SK-N-SH (cell line): ENCODE measurements around the gene NAGK. TPM values are rescaled to one million over a fixed set of nuclear protein-coding genes. Genes with fewer than 3 reads are reported as not detected.

Experiments used
- CTCF ChIA-PET: fragments of 300-600, 350-600 bp; formaldehyde crosslinking; extraction: SDS; loops from one replicate; lab custom pipeline; 2021; lab: Yijun Ruan, JAX
- POLR2A ChIA-PET: fragments of 350-600 bp; sonication (Branson Sonifier 250); formaldehyde crosslinking; extraction: SDS; loops from one replicate; lab custom pipeline; 2020; ENCODE audit warnings: antibody characterized with exemption, inconsistent platforms; lab: Yijun Ruan, JAX
- DNase-seq: peaks from one replicate; pipeline ENCODE4 v3.0.0; 2012
- H2AFZ ChIP-seq: fragments of 200-600 bp; sonication (generic); 2 replicates; pipeline ENCODE4 v1.8.1; 2016; ENCODE audit warnings: antibody characterized with exemption, mild to moderate bottlenecking, low read depth
- H3F3A ChIP-seq: fragments of 200-600 bp; sonication (generic); replicated peaks from 2 replicates; pipeline ENCODE3; 2016; ENCODE audit warnings: antibody characterized with exemption, mild to moderate bottlenecking; ENCODE audit not compliant: insufficient read depth
- H3K27ac ChIP-seq, 2 experiments: fragments of 200-500 bp in 1 of 2; fragments of 200-600 bp in 1 of 2; sonication (Bioruptor generic) in 1 of 2; sonication (generic), shearing (Covaris generic) in 1 of 2; 2 replicates each; pipeline versions ENCODE4 v1.5.1 to v1.6.1; 2014 to 2016; ENCODE audit warnings: low read depth in 2 of 2, inconsistent platforms in 1 of 2, low read length in 1 of 2, mild to moderate bottlenecking in 1 of 2, mixed read lengths in 1 of 2
- H3K27me3 ChIP-seq: fragments of 200-600 bp; sonication (generic), shearing (Covaris generic); 2 replicates; pipeline ENCODE4 v1.6.1; 2016; ENCODE audit warnings: mixed run types; ENCODE audit not compliant: insufficient read depth
- H3K36me3 ChIP-seq, 2 experiments: fragments of 200-500 bp in 1 of 2; fragments of 200-600 bp in 1 of 2; sonication (Bioruptor generic) in 1 of 2; sonication (generic) in 1 of 2; replicated peaks in 1 of 2; 2 replicates each; pipeline versions ENCODE3 to v1.5.1; 2014 to 2016; ENCODE audit warnings: low read length in 1 of 2, mild to moderate bottlenecking in 1 of 2; ENCODE audit not compliant: insufficient read depth in 2 of 2, control insufficient read depth in 1 of 2
- H3K4me1 ChIP-seq, 2 experiments: fragments of 200-500 bp in 1 of 2; fragments of 200-600 bp in 1 of 2; sonication (Bioruptor generic) in 1 of 2; sonication (generic), shearing (Covaris generic) in 1 of 2; 2 replicates each; pipeline versions ENCODE4 v1.5.1 to v1.6.1; 2014 to 2016; ENCODE audit warnings: low read depth in 1 of 2, low read length in 1 of 2, mixed run types in 1 of 2; ENCODE audit not compliant: insufficient read depth in 2 of 2, control insufficient read depth in 1 of 2
- H3K4me2 ChIP-seq: fragments of 200-600 bp; sonication (generic), shearing (Covaris generic); 2 replicates; pipeline ENCODE4 v1.6.1; 2017; ENCODE audit warnings: mixed run types
- H3K4me3 ChIP-seq, 2 experiments: fragments of 200-500 bp in 1 of 2; fragments of 200-600 bp in 1 of 2; sonication (Bioruptor generic) in 1 of 2; sonication (generic), shearing (Covaris generic) in 1 of 2; 2 replicates each; pipeline versions ENCODE4 v1.5.1 to v1.8.1; 2014 to 2016; ENCODE audit warnings: low read depth in 2 of 2, inconsistent platforms in 1 of 2, low read length in 1 of 2, mild to moderate bottlenecking in 1 of 2, mixed read lengths in 1 of 2, moderate library complexity in 1 of 2
- H3K79me2 ChIP-seq: fragments of 200-600 bp; sonication (generic); 2 replicates; pipeline ENCODE4 v1.8.1; 2017; ENCODE audit warnings: mild to moderate bottlenecking; ENCODE audit not compliant: insufficient read depth
- H3K9ac ChIP-seq: fragments of 200-600 bp; sonication (generic); 2 replicates; pipeline ENCODE4 v1.6.1; 2017; ENCODE audit warnings: mixed run types
- H3K9me2 ChIP-seq: fragments of 200-600 bp; sonication (generic); 2 replicates; pipeline ENCODE4 v1.6.1; 2017; ENCODE audit warnings: mixed run types
- H3K9me3 ChIP-seq: fragments of 200-600 bp; sonication (generic); 2 replicates; pipeline ENCODE4 v1.6.1; 2017; ENCODE audit warnings: mixed run types, mild to moderate bottlenecking, moderate library complexity
- H4K20me1 ChIP-seq: fragments of 200-600 bp; sonication (generic); 2 replicates; pipeline ENCODE4 v1.6.1; 2017; ENCODE audit warnings: mild to moderate bottlenecking, mixed run types; ENCODE audit not compliant: insufficient read depth
- EZH2phosphoT487 ChIP-seq: fragments of 200-600 bp; sonication (generic); IDR thresholded peaks from 2 replicates; pipeline ENCODE4 v1.6.1; 2017; ENCODE audit warnings: low read depth, mixed run types, mild to moderate bottlenecking, antibody characterized with exemption, moderate library complexity, borderline replicate concordance
- FOSL2 ChIP-seq: IDR thresholded peaks from 2 replicates; pipeline ENCODE4 v1.4.0; 2012; ENCODE audit warnings: low read depth, mild to moderate bottlenecking, moderate library complexity, borderline replicate concordance
- GABPA ChIP-seq: IDR thresholded peaks from 2 replicates; pipeline ENCODE4 v1.4.0; 2012; ENCODE audit warnings: low read depth, mild to moderate bottlenecking
- JUND ChIP-seq: IDR thresholded peaks from 2 replicates; pipeline ENCODE4 v1.4.0; 2012
- MEF2A ChIP-seq: IDR thresholded peaks from 2 replicates; pipeline ENCODE4 v1.4.0; 2012; ENCODE audit warnings: low read depth, borderline replicate concordance
- NRF1 ChIP-seq: IDR thresholded peaks from 2 replicates; pipeline ENCODE4 v1.6.1; 2012; ENCODE audit warnings: low read depth, mild to moderate bottlenecking, low read length
- REST ChIP-seq: IDR thresholded peaks from 2 replicates; pipeline ENCODE4 v1.6.1; 2012; ENCODE audit warnings: mild to moderate bottlenecking, low read depth, low read length, moderate library complexity
- RFX5 ChIP-seq: IDR thresholded peaks from 2 replicates; pipeline ENCODE4 v1.6.1; 2012; ENCODE audit warnings: mild to moderate bottlenecking, improper control_type of control experiment, low read length
- RXRA ChIP-seq: IDR thresholded peaks from 2 replicates; pipeline ENCODE4 v1.4.0; 2012; ENCODE audit warnings: low read depth, mild to moderate bottlenecking, borderline replicate concordance
- TAF1 ChIP-seq: IDR thresholded peaks from 2 replicates; pipeline ENCODE4 v1.6.1; 2012; ENCODE audit warnings: low read depth, mild to moderate bottlenecking, low read length, moderate library complexity, borderline replicate concordance
- ZBTB33 ChIP-seq: IDR thresholded peaks from 2 replicates; pipeline ENCODE4 v1.4.0; 2012; ENCODE audit warnings: low read depth, borderline replicate concordance
- WGBS: methylation state at CpG from one replicate; pipeline ENCODE4 v1.1.6; 2017; ENCODE audit warnings: low lambda C conversion rate; 5-methylcytosine and 5-hydroxymethylcytosine counted together
- polyA plus RNA-seq, 3 experiments: library from polyadenylated mRNA; depleted of rRNA; stranded (reverse); fragments of >200 nt; gene quantifications; 2 replicates each; pipeline ENCODE4 v1.2.3, GENCODE V29; 2012
- TF ChIP-seq, protein P1 (sequence below): fragments of 150-350 bp; IDR thresholded peaks from 2 replicates; pipeline ENCODE4 v1.6.1; 2016; ENCODE audit warnings: mild to moderate bottlenecking, low read depth, low read length
- TF ChIP-seq, protein P2 (sequence below): fragments of 200-600 bp; sonication (generic); IDR thresholded peaks from 2 replicates; pipeline ENCODE4 v1.6.1; 2017; ENCODE audit warnings: antibody characterized with exemption, mild to moderate bottlenecking, moderate library complexity
- TF ChIP-seq, protein P3 (sequence below): fragments of 150-350 bp; IDR thresholded peaks from 2 replicates; pipeline ENCODE4 v1.6.1; 2017; ENCODE audit warnings: antibody characterized with exemption, low read length, low read depth, borderline replicate concordance

Gene NAGK
- polyA plus RNA-seq, 1 of the 3 experiments (the other 2 are of a cell fraction), result 83.6 TPM

DNA sequence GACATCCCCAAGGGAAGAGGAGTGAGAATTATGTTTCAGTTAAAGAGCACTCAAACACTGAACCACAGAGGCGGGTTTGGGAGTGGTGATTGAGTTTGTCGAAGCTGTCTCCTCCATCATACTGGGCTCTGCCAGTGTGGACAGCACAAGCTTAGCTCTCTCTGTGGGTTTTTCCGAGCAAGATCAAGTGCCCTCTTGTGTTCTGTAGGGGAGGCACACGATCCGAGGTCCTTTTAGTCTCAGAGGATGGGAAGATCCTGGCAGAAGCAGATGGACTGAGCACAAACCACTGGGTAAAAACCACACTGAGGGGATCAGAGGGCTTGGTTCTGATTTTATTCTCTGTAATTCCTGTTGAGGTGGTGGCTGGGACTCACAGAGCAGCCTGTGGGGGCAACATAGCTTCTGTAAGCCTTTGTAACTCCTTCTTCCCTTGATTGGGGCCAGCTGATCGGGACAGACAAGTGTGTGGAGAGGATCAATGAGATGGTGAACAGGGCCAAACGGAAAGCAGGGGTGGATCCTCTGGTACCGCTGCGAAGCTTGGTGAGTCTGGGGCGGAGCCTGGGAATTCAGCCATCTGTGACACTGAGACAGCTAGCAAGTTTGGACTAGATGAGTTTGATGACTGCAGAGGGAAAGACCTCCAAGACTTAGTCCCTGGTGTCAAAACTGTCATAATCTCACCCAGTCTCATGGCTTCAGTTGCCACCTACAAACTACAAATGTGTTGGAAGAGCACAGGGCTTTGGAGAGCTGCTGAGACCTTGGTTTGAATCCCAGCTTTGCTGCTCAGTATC lies 2.0 kb downstream of the NAGK start:
- no peaks in the 10 kb centered on the region for H3K27me3 ChIP-seq
- H2AFZ ChIP-seq, result no peak overlapping the region
- H4K20me1 ChIP-seq, result no peaks in the 10 kb centered on the region
- H3K9me3 ChIP-seq, result no peaks in the 10 kb centered on the region
- H3K9ac ChIP-seq, result no peak overlapping the region
- H3K4me1 ChIP-seq, result peaks cover 5 to 18% of the 10 kb centered on the region in 2 experiments; a peak in 3 of 4 replicates
- WGBS, result 86% methylated on average over 10 of the region's 10 CpGs
- no peak overlapping the region for H3K27ac ChIP-seq
- peak overlapping the region; percentile 94; the same call in 1 of the 2 replicates for H3K4me2 ChIP-seq
- ChIA-PET POLR2A (no interaction called here), CTCF (interaction anchor here (1.1 to 1.2 kb wide), 2 partner anchors 86 to 124 kb away, joined by 3 to 4 read pairs; no protein-coding TSS in a partner anchor)
- H3K9me2 ChIP-seq, result no peaks in the 10 kb centered on the region
- H3K79me2 ChIP-seq, result peaks cover 42% of the 10 kb centered on the region
- H3K36me3 ChIP-seq, result peaks cover 20 to 35% of the 10 kb centered on the region in 2 experiments
- peak overlapping the region in 1 of 2 experiments; percentile 21; a peak in 1 of 4 replicates for H3K4me3 ChIP-seq
- TF ChIP-seq, protein P1, sequence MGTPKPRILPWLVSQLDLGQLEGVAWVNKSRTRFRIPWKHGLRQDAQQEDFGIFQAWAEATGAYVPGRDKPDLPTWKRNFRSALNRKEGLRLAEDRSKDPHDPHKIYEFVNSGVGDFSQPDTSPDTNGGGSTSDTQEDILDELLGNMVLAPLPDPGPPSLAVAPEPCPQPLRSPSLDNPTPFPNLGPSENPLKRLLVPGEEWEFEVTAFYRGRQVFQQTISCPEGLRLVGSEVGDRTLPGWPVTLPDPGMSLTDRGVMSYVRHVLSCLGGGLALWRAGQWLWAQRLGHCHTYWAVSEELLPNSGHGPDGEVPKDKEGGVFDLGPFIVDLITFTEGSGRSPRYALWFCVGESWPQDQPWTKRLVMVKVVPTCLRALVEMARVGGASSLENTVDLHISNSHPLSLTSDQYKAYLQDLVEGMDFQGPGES, result no peak
- TF ChIP-seq, protein P2, sequence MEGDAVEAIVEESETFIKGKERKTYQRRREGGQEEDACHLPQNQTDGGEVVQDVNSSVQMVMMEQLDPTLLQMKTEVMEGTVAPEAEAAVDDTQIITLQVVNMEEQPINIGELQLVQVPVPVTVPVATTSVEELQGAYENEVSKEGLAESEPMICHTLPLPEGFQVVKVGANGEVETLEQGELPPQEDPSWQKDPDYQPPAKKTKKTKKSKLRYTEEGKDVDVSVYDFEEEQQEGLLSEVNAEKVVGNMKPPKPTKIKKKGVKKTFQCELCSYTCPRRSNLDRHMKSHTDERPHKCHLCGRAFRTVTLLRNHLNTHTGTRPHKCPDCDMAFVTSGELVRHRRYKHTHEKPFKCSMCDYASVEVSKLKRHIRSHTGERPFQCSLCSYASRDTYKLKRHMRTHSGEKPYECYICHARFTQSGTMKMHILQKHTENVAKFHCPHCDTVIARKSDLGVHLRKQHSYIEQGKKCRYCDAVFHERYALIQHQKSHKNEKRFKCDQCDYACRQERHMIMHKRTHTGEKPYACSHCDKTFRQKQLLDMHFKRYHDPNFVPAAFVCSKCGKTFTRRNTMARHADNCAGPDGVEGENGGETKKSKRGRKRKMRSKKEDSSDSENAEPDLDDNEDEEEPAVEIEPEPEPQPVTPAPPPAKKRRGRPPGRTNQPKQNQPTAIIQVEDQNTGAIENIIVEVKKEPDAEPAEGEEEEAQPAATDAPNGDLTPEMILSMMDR, result peak; percentile 36
- TF ChIP-seq FOSL2 (no peak), TAF1 (no peak), MEF2A (no peak), RFX5 (no peak), JUND (no peak)
- TF ChIP-seq, protein P3, sequence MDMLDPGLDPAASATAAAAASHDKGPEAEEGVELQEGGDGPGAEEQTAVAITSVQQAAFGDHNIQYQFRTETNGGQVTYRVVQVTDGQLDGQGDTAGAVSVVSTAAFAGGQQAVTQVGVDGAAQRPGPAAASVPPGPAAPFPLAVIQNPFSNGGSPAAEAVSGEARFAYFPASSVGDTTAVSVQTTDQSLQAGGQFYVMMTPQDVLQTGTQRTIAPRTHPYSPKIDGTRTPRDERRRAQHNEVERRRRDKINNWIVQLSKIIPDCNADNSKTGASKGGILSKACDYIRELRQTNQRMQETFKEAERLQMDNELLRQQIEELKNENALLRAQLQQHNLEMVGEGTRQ, result no peak
- H3F3A ChIP-seq, result no peaks in the 10 kb centered on the region
- DNase-seq, result peak; percentile 51

- Histone ChIP-seq H3K36me3 (peaks cover 29 to 47% of the 10 kb centered on the region in 2 experiments), H4K20me1 (no peaks in the 10 kb centered on the region), H3K9me2 (no peaks in the 10 kb centered on the region), H3K4me1 (peaks cover 5 to 18% of the 10 kb centered on the region in 2 experiments; a peak in 3 of 4 replicates), H3K4me3 (no peak overlapping the region), H3K27me3 (no peaks in the 10 kb centered on the region), H3K79me2 (peaks cover 42% of the 10 kb centered on the region), H3F3A (no peaks in the 10 kb centered on the region), H3K4me2 (no peak overlapping the region), H3K9ac (no peak overlapping the region), H3K9me3 (no peaks in the 10 kb centered on the region), H2AFZ (no peak overlapping the region), H3K27ac (no peak overlapping the region)
- POLR2A ChIA-PET, result no interaction called here
- CTCF ChIA-PET, result no interaction called here
- no peak for DNase-seq
- WGBS, result 96% methylated on average over 14 of the region's 14 CpGs
- TF ChIP-seq REST, result no peak
- TF ChIP-seq NRF1, result no peak
- TF ChIP-seq RXRA, result no peak
- TF ChIP-seq ZBTB33, result no peak
- no peak for TF ChIP-seq GABPA
- TF ChIP-seq EZH2phosphoT487, result no peak
Measured at GRCh38 chr2:71071681-71072398, 3.4 kb downstream of the NAGK start.
